SIG-M5 (cell line): ENCODE measurements around the gene CDK5RAP2.
A peak's percentile ranks its signal among the peaks of the same experiment; 100 is the strongest.
"Not testable (repeated sequence)": the region's sequence is repeated elsewhere in the genome, so short reads cannot be mapped to it uniquely, and the experiment has no call there.

Source experiments
- DNase-seq: peaks from one replicate; lab custom pipeline; 2025; lab: John Stamatoyannopoulos, UW

The CDK5RAP2 gene

GRCh38 chr9:120587328-120587727, 7.4 kb upstream of the CDK5RAP2 start:
- DNase-seq = no peak

GRCh38 chr9:120583958-120584369, 4.0 kb upstream of the CDK5RAP2 start:
- peak; percentile 33 for DNase-seq

GRCh38 chr9:120579139-120580050, 572 bp downstream of the CDK5RAP2 start:
- DNase-seq = no peak

GRCh38 chr9:120574473-120574872, 5.5 kb downstream of the CDK5RAP2 start:
- DNase-seq = no peak

GRCh38 chr9:120572472-120572871, 7.5 kb downstream of the CDK5RAP2 start:
- DNase-seq = no peak

- DNase-seq = no peak
Observed at GRCh38 chr9:120571443-120572257, 8.3 kb downstream of the CDK5RAP2 start.

GRCh38 chr9:120570296-120570695, 9.7 kb downstream of the CDK5RAP2 start:
- no peak for DNase-seq

- DNase-seq = no peak
Observed at GRCh38 chr9:120569556-120569955, 10.4 kb downstream of the CDK5RAP2 start.

GRCh38 chr9:120568816-120569215, 11.2 kb downstream of the CDK5RAP2 start:
- DNase-seq = no peak

GRCh38 chr9:120567874-120568273, 12.1 kb downstream of the CDK5RAP2 start:
- DNase-seq = no peak

- DNase-seq = no peak
Observed at GRCh38 chr9:120567081-120567480, 12.9 kb downstream of the CDK5RAP2 start.

- no peak for DNase-seq
Observed at GRCh38 chr9:120564589-120564988, 15.4 kb downstream of the CDK5RAP2 start.

GRCh38 chr9:120562861-120563443, 17.0 kb downstream of the CDK5RAP2 start:
- DNase-seq = no peak

- DNase-seq = no peak
Observed at GRCh38 chr9:120561709-120562108, 18.3 kb downstream of the CDK5RAP2 start.

- no peak for DNase-seq
Observed at GRCh38 chr9:120559546-120559945, 20.4 kb downstream of the CDK5RAP2 start.

GRCh38 chr9:120558454-120558853, 21.5 kb downstream of the CDK5RAP2 start:
- no peak for DNase-seq

- DNase-seq = no peak
Observed at GRCh38 chr9:120557205-120557604, 22.8 kb downstream of the CDK5RAP2 start.

GRCh38 chr9:120556775-120557174, 23.2 kb downstream of the CDK5RAP2 start:
- no peak for DNase-seq

GRCh38 chr9:120555839-120556238, 24.1 kb downstream of the CDK5RAP2 start:
- peak; percentile 64 for DNase-seq

- DNase-seq = not testable (repeated sequence)
Observed at GRCh38 chr9:120552210-120552704, 27.7 kb downstream of the CDK5RAP2 start.

- no peak for DNase-seq
Observed at GRCh38 chr9:120545701-120546550, 34.0 kb downstream of the CDK5RAP2 start.
